GM23338 (cell line): ENCODE data around the gene LY86.
"Not testable (repeated sequence)": the region's sequence is repeated elsewhere in the genome, so short reads cannot be mapped to it uniquely, and the experiment has no call there.

Experiments used
- EZH2 ChIP-seq: fragments of 200-600 bp; sonication (generic); IDR thresholded peaks from one replicate; pipeline ENCODE4 v1.8.0; 2017; ENCODE audit warnings: antibody characterized with exemption, mild to moderate bottlenecking, low read depth; ENCODE audit not compliant: unreplicated experiment
- EZH2phosphoT487 ChIP-seq: fragments of 200-600 bp; sonication (generic); IDR thresholded peaks from one replicate; pipeline ENCODE4 v1.8.1; 2018; ENCODE audit warnings: antibody characterized with exemption; ENCODE audit not compliant: unreplicated experiment
- NANOG ChIP-seq: IDR thresholded peaks from 2 replicates; pipeline ENCODE4 v1.6.1; 2016; ENCODE audit warnings: antibody characterized with exemption, borderline replicate concordance
- POLR2AphosphoS5 ChIP-seq: IDR thresholded peaks from 2 replicates; pipeline ENCODE4 v1.6.1; 2016; ENCODE audit warnings: antibody characterized with exemption, low read depth
- STAT1 ChIP-seq: IDR thresholded peaks from one replicate; pipeline ENCODE4 v1.6.1; 2016; ENCODE audit warnings: antibody characterized with exemption; ENCODE audit not compliant: unreplicated experiment
- TF ChIP-seq, protein P1 (sequence below), 2 experiments: fragments of 200-600 bp in 1 of 2; sonication (generic) in 1 of 2; conservative IDR thresholded peaks; 2 replicates each; pipeline versions ENCODE4 v1.5.1 to v1.6.1; 2016 to 2017; ENCODE audit warnings: antibody characterized with exemption in 2 of 2, low read depth in 2 of 2, mild to moderate bottlenecking in 2 of 2, moderate library complexity in 1 of 2
- TF ChIP-seq, protein P2 (sequence below): IDR thresholded peaks from one replicate; pipeline ENCODE4 v1.6.1; 2018; ENCODE audit warnings: antibody characterized with exemption; ENCODE audit not compliant: unreplicated experiment

DNA sequence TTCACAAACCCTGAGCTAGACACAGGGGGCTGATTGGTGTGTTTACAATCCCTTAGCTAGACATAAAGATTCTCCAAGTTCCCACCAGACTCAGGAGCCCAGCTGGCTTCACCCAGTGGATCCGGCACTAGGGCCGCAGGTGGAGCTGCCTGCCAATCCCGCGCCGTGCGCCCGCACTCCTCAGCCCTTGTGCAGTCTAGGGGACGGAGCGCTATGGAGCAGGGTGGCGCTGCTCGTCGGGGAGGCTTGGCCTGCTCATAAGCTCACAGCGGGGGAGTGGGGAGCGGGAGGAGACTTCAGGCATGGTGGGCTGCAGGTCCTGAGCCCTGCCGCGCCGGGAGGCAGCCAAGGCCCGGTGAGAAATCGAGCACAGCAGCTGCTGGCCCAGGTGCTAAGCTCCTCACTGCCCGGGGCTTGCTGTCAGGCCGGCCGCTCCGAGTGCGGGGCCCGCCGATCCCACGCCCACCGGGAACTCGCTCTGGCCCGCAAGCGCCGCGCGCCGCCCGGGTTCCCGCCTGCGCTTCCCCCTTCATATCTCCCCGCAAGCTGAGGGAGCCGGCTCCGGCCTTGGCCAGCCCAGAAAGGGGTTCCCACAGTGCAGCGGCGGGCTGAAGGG, 24.7 kb downstream of the LY86 start:
- TF ChIP-seq EZH2phosphoT487, EZH2, NANOG, POLR2AphosphoS5, STAT1: not testable (repeated sequence)
- TF ChIP-seq, protein P1, sequence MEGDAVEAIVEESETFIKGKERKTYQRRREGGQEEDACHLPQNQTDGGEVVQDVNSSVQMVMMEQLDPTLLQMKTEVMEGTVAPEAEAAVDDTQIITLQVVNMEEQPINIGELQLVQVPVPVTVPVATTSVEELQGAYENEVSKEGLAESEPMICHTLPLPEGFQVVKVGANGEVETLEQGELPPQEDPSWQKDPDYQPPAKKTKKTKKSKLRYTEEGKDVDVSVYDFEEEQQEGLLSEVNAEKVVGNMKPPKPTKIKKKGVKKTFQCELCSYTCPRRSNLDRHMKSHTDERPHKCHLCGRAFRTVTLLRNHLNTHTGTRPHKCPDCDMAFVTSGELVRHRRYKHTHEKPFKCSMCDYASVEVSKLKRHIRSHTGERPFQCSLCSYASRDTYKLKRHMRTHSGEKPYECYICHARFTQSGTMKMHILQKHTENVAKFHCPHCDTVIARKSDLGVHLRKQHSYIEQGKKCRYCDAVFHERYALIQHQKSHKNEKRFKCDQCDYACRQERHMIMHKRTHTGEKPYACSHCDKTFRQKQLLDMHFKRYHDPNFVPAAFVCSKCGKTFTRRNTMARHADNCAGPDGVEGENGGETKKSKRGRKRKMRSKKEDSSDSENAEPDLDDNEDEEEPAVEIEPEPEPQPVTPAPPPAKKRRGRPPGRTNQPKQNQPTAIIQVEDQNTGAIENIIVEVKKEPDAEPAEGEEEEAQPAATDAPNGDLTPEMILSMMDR (conservative IDR thresholded peaks at IDR 0.05; ENCODE audit: low read depth in 2 of 2) = not testable (repeated sequence)
- TF ChIP-seq, protein P2, sequence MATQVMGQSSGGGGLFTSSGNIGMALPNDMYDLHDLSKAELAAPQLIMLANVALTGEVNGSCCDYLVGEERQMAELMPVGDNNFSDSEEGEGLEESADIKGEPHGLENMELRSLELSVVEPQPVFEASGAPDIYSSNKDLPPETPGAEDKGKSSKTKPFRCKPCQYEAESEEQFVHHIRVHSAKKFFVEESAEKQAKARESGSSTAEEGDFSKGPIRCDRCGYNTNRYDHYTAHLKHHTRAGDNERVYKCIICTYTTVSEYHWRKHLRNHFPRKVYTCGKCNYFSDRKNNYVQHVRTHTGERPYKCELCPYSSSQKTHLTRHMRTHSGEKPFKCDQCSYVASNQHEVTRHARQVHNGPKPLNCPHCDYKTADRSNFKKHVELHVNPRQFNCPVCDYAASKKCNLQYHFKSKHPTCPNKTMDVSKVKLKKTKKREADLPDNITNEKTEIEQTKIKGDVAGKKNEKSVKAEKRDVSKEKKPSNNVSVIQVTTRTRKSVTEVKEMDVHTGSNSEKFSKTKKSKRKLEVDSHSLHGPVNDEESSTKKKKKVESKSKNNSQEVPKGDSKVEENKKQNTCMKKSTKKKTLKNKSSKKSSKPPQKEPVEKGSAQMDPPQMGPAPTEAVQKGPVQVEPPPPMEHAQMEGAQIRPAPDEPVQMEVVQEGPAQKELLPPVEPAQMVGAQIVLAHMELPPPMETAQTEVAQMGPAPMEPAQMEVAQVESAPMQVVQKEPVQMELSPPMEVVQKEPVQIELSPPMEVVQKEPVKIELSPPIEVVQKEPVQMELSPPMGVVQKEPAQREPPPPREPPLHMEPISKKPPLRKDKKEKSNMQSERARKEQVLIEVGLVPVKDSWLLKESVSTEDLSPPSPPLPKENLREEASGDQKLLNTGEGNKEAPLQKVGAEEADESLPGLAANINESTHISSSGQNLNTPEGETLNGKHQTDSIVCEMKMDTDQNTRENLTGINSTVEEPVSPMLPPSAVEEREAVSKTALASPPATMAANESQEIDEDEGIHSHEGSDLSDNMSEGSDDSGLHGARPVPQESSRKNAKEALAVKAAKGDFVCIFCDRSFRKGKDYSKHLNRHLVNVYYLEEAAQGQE = not testable (repeated sequence)
